ENCODE results near the gene TRIM66. TPM values are rescaled to one million over a fixed set of nuclear protein-coding genes. Genes with fewer than 3 reads are reported as not detected.
A peak's percentile ranks its signal among the peaks of the same experiment; 100 is the strongest.

The TRIM66 gene
- total and polyA plus RNA-seq, 2 experiments from 2014 or later = 1.0 to 3.3 TPM

- TF ChIP-seq ZNF462 (CRISPR knock-in tag; IDR thresholded peaks at IDR 0.05) = no peak
Observed at GRCh38 chr11:8690374-8691342, 8.2 kb upstream of the TRIM66 start (continued).

GRCh38 chr11:8689726-8690255 is 7.3 kb upstream of the TRIM66 start:
- Mint-ChIP-seq H3K4me3 (peak overlapping the region; percentile 87), H3K27me3 (ENCODE audit: insufficient read depth, low read depth, poor library complexity) (peaks cover 38% of the 10 kb centered on the region), H3K9me3 (peaks cover 4% of the 10 kb centered on the region; the same call in 2 of the 3 replicates), H3K27ac (peak overlapping the region; percentile 98), H3K4me1 (peaks cover 45% of the 10 kb centered on the region), H3K36me3 (ENCODE audit: low read depth) (peaks cover 77% of the 10 kb centered on the region)
- Histone ChIP-seq H3K27me3 (ENCODE audit: insufficient read depth) (no peaks in the 10 kb centered on the region), H3K36me3 (ENCODE audit: insufficient read depth) (peaks cover 20% of the 10 kb centered on the region), H3K4me1 (ENCODE audit: insufficient read depth) (peaks cover 21% of the 10 kb centered on the region), H3K79me2 (replicated peaks; ENCODE audit: insufficient read depth) (peaks cover 26% of the 10 kb centered on the region), H3K27ac (ENCODE audit: low read depth) (peak overlapping the region; percentile 85), H2AFZ (no peak overlapping the region), H3K9me2 (ENCODE audit: insufficient read depth) (no peaks in the 10 kb centered on the region), H3F3A (replicated peaks; ENCODE audit: low read depth) (peaks cover 33% of the 10 kb centered on the region), H4K20me1 (replicated peaks; ENCODE audit: insufficient read depth) (peaks cover 8% of the 10 kb centered on the region; the same call in 1 of the 2 replicates), H3K4me3 (peak overlapping the region; percentile 49), H3K4me2 (peak overlapping the region; percentile 68)
- DNase-seq (ENCODE audit: low spot score) = no peak
- ATAC-seq = no peak
- no peak for TF ChIP-seq CTCF (conservative IDR thresholded peaks at IDR 0.05; ENCODE audit: low read depth in 2 of 2)
- TF ChIP-seq ZNF114 (CRISPR knock-in tag; IDR thresholded peaks at IDR 0.05) = no peak
- no peak for TF ChIP-seq JUNB (IDR thresholded peaks at IDR 0.05; ENCODE audit: unreplicated experiment)
- no peak for TF ChIP-seq ZNF462 (CRISPR knock-in tag; IDR thresholded peaks at IDR 0.05)
- no peak for TF ChIP-seq POLR2AphosphoS5 (IDR thresholded peaks at IDR 0.05; ENCODE audit: low read depth)
